ENCODE results near the gene IFT122. TPM values are rescaled to one million over a fixed set of nuclear protein-coding genes. Genes with fewer than 3 reads are reported as not detected.

Gene IFT122
- total and polyA plus RNA-seq, 8 donors = 15.3 to 37.1 (median 21.8) TPM

DNA sequence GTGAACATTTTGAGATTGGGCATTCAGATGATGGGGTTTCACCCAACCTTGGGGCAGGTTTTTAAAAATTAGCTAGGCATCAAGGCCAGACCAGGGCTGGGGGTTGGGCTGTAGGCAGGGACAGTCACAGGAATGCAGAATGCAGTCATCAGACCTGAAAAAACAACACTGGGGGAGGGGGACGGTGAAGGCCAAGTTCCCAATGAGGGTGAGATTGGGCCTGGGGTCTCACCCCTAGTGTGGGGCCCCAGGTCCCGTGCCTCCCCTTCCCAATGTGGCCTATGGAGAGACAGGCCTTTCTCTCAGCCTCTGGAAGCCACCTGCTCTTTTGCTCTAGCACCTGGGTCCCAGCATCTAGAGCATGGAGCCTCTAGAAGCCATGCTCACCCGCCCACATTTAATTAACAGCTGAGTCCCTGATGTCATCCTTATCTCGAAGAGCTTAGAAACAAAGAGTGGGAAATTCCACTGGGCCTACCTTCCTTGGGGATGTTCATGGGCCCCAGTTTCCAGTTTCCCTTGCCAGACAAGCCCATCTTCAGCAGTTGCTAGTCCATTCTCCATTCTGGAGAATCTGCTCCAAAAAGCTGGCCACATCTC lies 94.5 kb downstream of the IFT122 start:
- Histone ChIP-seq H3K27ac (peak overlapping the region in 1 of 4 donors; percentile 40), H3K4me3 (no peak overlapping the region), H3K27me3 (no peaks in the 10 kb centered on the region), H3K4me1 (no peaks in the 10 kb centered on the region), H3K36me3 (no peaks in the 10 kb centered on the region), H3K9me3 (no peaks in the 10 kb centered on the region)
- FAIRE-seq = no peak
- intact Hi-C loops (cut with DNase I) = no loop called here
- TF ChIP-seq, protein P1, sequence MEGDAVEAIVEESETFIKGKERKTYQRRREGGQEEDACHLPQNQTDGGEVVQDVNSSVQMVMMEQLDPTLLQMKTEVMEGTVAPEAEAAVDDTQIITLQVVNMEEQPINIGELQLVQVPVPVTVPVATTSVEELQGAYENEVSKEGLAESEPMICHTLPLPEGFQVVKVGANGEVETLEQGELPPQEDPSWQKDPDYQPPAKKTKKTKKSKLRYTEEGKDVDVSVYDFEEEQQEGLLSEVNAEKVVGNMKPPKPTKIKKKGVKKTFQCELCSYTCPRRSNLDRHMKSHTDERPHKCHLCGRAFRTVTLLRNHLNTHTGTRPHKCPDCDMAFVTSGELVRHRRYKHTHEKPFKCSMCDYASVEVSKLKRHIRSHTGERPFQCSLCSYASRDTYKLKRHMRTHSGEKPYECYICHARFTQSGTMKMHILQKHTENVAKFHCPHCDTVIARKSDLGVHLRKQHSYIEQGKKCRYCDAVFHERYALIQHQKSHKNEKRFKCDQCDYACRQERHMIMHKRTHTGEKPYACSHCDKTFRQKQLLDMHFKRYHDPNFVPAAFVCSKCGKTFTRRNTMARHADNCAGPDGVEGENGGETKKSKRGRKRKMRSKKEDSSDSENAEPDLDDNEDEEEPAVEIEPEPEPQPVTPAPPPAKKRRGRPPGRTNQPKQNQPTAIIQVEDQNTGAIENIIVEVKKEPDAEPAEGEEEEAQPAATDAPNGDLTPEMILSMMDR (IDR thresholded peaks at IDR 0.05) = no peak
- 68 to 73% methylated on average over 4 of the region's 4 CpGs for WGBS, 2 donors
- peak in 3 of 4 donors; percentile 34 to 87 (median 48) for ATAC-seq
- no peak for DNase-seq

DNA sequence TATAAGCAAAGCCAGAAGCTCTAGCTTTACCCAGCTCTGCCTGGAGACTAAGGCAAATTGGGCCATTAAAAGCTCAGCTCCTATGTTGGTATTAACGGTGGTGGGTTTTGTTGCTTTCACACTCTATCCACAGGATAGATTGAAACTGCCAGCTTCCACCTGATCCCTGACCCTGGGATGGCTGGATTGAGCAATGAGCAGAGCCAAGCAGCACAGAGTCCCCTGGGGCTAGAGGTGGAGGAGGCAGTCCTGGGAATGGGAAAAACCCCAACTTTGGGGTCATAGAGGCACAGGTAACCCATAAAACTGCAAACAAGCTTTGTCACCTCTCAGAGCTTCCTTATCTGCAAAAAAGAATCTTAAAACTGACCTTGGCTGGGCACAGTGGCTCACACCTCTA lies 95.1 kb downstream of the IFT122 start:
- H3K36me3 ChIP-seq = no peaks in the 10 kb centered on the region
- no peak for DNase-seq
- no peak overlapping the region for H3K4me3 ChIP-seq
- intact Hi-C loops (cut with DNase I) = no loop called here
- WGBS, 2 donors = 80 to 88% methylated on average over 1 of the region's 1 CpG
- no peaks in the 10 kb centered on the region for H3K4me1 ChIP-seq
- peak overlapping the region in 1 of 4 donors; percentile 40 for H3K27ac ChIP-seq
- H3K9me3 ChIP-seq = no peaks in the 10 kb centered on the region
- FAIRE-seq = no peak
- TF ChIP-seq, protein P1 (IDR thresholded peaks at IDR 0.05) = no peak
- H3K27me3 ChIP-seq = no peaks in the 10 kb centered on the region
- ATAC-seq = no peak

DNA sequence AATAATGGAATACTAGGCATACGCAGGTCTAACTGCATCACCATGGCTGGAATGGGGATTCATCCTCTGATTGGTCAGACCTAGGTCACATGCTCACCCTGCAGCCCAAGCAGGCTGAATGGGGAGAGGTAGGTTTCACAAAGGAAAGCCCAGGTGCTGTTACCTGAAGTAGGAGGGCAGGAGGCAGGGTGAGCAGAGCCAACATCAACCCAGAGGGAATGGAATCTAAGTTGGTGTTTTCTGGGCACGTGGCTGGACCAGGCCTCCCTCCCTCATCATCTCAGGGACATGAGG lies 96.3 kb downstream of the IFT122 start:
- H3K4me1 ChIP-seq = no peaks in the 10 kb centered on the region
- no peak for ATAC-seq
- H3K4me3 ChIP-seq = no peak overlapping the region
- H3K27me3 ChIP-seq = no peaks in the 10 kb centered on the region
- no peak overlapping the region for H3K27ac ChIP-seq
- no peak for DNase-seq
- no peak for FAIRE-seq
- no peaks in the 10 kb centered on the region for H3K36me3 ChIP-seq
- intact Hi-C loops (cut with DNase I) = no loop called here
- TF ChIP-seq, protein P1 (IDR thresholded peaks at IDR 0.05) = no peak
- WGBS, 2 donors = 70 to 86% methylated on average over 2 of the region's 2 CpGs
- no peaks in the 10 kb centered on the region for H3K9me3 ChIP-seq

DNA sequence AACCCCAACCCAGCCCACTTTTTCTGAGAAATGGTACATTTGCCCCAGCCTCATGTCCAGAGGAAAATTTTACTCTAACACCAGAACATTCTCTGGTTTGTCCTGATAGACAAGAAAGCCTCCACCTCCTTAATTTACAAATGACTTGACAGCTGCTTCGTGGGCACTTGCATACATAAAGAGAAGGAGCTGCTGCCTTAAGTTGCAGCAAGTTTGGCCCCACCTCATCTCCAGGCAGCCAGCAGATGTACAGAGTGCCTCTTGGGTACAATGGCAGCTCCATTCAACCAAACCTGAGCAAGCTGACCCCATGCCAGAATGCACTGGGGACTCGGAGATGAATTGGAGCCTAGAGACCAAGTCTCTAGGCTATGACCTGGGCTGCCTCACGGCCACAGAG lies 96.8 kb downstream of the IFT122 start:
- FAIRE-seq (no peak), DNase-seq (no peak), ATAC-seq (no peak)
- intact Hi-C loops (cut with DNase I) = no loop called here
- Histone ChIP-seq H3K9me3 (no peaks in the 10 kb centered on the region), H3K27ac (no peak overlapping the region), H3K36me3 (no peaks in the 10 kb centered on the region), H3K4me1 (no peaks in the 10 kb centered on the region), H3K4me3 (no peak overlapping the region), H3K27me3 (no peaks in the 10 kb centered on the region)
- WGBS, 2 donors = 87 to 95% methylated on average over 3 of the region's 3 CpGs
- TF ChIP-seq, protein P1 (IDR thresholded peaks at IDR 0.05) = no peak

DNA sequence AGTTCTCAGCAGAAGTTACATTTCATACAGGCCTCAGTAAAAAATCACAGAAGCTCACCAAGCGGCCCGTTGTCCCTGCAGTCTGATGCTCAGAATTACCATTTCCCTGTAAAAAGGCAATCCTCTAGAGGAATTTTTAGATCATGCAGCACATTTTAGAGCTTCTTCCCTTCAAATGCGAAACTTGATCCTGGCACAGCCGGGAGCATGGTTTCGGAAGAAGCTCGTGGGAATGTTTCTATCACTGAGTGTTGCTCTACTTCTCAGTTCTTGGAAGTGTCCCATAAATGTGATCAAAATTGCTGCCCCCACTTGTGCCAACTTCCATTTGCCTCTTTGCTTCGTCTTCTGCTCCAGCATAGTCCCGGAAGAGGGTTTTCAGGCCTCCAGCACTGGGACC lies 99.2 kb downstream of the IFT122 start:
- 89 to 94% methylated on average over 8 of the region's 8 CpGs for WGBS, 2 donors
- Histone ChIP-seq H3K9me3 (no peaks in the 10 kb centered on the region), H3K27ac (no peak overlapping the region), H3K4me1 (no peaks in the 10 kb centered on the region), H3K36me3 (no peaks in the 10 kb centered on the region), H3K27me3 (no peaks in the 10 kb centered on the region), H3K4me3 (no peak overlapping the region)
- intact Hi-C loops (cut with DNase I) = no loop called here
- FAIRE-seq (no peak), ATAC-seq (no peak), DNase-seq (no peak)
- TF ChIP-seq, protein P1 (IDR thresholded peaks at IDR 0.05) = no peak

Data from pancreas (tissue), 10 donors.